Caki2 (cell line): ENCODE results near the gene XAGE3. TPM values are rescaled to one million over a fixed set of nuclear protein-coding genes. Genes with fewer than 3 reads are reported as not detected.
A peak's percentile ranks its signal among the peaks of the same experiment; 100 is the strongest.
"Not testable (repeated sequence)": the region's sequence is repeated elsewhere in the genome, so short reads cannot be mapped to it uniquely, and the experiment has no call there.

Experiments
- DNase-seq: peaks from one replicate; pipeline ENCODE4 v3.0.0-alpha.2; 2015; ENCODE audit warnings: low read depth
- in situ Hi-C: cut with HindIII; loops from 2 replicates; pipeline ENCODE4 v1.10.0; 2016; ENCODE audit warnings: low sequenced_read_pairs, low pct_unique_long_range_greater_than_20kb, mixed read lengths
- total RNA-seq: library from RNA; depleted of rRNA; stranded (reverse); fragments of >200 nt; shearing (Covaris generic); gene quantifications from 2 replicates; pipeline ENCODE4 v1.2.3, GENCODE V29; 2014; ENCODE audit warnings: low replicate concordance; rRNA removed

Gene XAGE3
- total RNA-seq, 1 experiment from 2014 or later: not detected

DNA sequence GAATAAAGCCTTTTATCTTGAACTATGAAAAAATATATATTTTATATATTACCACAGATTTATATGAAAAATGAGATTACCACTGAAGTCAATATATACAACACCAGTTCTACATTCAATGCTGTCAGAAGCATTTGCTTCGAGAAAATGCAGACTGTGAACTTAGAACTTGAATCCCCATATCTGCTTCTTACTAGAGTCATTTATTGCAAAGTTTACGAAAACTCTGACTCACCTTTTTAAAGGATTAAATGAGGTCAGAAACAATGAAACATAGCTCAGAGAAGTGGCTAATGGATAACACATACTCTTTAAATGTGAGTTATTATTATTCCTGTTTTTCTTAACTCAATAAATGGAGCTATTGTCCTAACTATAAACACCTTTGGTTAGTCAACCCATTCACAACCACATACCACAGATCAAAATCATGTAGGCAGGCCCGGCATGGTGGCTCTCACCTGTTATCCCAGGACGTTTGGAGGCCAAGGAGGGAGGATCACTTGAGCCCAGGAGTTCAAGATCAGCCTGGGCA lies 10.8 kb downstream of the XAGE3 start:
- DNase-seq: peak; percentile 58
- in situ Hi-C loops: not testable (repeated sequence)

DNA sequence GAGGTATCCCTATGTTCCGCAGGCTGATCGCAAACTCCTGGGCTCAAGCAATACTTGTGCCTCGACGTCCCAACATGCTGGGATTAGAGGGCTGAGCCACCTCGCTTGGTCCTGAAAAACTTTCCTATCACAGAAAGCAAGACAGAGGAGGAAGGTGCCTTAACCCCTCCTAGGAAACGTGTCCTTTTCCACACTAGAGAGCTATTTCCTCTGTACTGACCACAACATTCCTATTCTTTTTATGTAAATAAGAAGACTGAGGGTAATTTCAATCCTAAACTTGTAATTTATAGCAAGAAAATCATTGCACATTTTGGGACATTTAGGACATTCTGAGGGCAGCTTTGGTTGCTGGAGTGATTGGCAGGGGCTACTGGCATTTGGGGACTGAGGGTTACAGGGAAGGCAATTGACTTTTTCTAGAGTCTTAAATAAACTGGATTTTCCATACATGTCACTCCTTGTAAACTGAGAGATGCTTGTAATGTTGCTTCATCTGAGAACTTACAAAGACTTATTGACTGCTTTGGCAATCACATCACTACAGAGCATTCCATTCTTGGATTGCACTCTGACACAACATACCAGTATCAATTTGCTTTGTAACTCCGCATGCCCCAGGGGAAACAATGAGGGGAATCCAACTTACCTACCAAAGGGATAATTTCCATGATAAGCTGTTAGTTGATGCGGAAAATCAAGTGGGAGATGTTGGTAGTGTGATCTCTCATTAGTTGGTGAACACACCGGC lies 15.6 kb downstream of the XAGE3 start:
- no peak for DNase-seq
- in situ Hi-C loops: no loop called here

GRCh38 chrX:52843619-52844018 lies 24.3 kb downstream of the XAGE3 start:
- DNase-seq, in situ Hi-C loops: not testable (repeated sequence)

- in situ Hi-C loops: no loop called here
- no peak for DNase-seq
Measured at GRCh38 chrX:52839137-52839536, 28.7 kb downstream of the XAGE3 start.

GRCh38 chrX:52830551-52830950 lies 37.3 kb downstream of the XAGE3 start:
- DNase-seq: no peak
- in situ Hi-C loops: no loop called here

GRCh38 chrX:52824608-52825007 lies 43.3 kb downstream of the XAGE3 start:
- no peak for DNase-seq
- in situ Hi-C loops: no loop called here

- in situ Hi-C loops: no loop called here
Measured at GRCh38 chrX:52821079-52821760, 46.7 kb downstream of the XAGE3 start.

DNA sequence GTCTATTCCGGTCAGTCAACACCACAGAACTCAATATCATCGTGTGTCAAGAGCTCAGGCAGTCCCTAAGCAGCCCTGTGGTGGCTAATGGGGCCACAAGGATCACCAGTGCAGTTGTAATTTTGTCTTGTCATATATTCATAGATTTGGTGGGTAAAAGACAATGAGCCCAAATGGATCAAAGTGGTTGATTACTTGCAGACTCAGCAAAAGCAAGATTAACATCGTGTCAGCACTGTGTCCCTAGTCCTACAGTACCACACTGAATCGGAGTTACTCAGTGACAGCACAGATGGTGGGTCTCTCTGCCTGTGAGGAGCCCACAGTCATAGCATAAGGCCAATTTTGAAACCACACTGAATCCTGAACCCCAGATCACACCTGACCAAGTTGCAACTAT lies 48.1 kb downstream of the XAGE3 start:
- DNase-seq: no peak
- in situ Hi-C loops: no loop called here

More at GRCh38 chrX:52821079-52821760, 46.7 kb downstream of the XAGE3 start:
- DNase-seq: no peak

Other genes starting within 250 kb of the XAGE3 start
- gene SSX7, start 213.2 kb downstream of the XAGE3 start, total RNA-seq: not detected in 2 replicates
- 0.32 TPM in 1 of 2 replicates, not detected in the other for gene SSX2, start 160.9 kb downstream of the XAGE3 start, total RNA-seq
- gene SSX2B, start 116.8 kb downstream of the XAGE3 start, total RNA-seq: 0.24 TPM in 1 of 2 replicates, not detected in the other
- gene SPANXN5, start 70.7 kb downstream of the XAGE3 start, total RNA-seq: 0.38 TPM in 1 of 2 replicates, not detected in the other
- gene XAGE5, start 56.8 kb downstream of the XAGE3 start, total RNA-seq: not detected in 2 replicates
- 29.0 and 32.1 TPM in 2 replicates for gene FAM156B, start 29.2 kb upstream of the XAGE3 start, total RNA-seq
- 1.3 and 29.6 TPM in 2 replicates for gene FAM156A, start 90.4 kb upstream of the XAGE3 start, total RNA-seq
- not detected in 2 replicates for gene GPR173, start 180.7 kb upstream of the XAGE3 start, total RNA-seq
- gene TSPYL2, start 214.3 kb upstream of the XAGE3 start, total RNA-seq: 3.0 and 10.2 TPM in 2 replicates
- 2.1 and 4.5 TPM in 2 replicates for gene KANTR, start 226.1 kb upstream of the XAGE3 start, total RNA-seq